GM23338 (cell line): ENCODE data around the gene FAM43A.

ENCODE experiments used
- CREB1 ChIP-seq: fragments of 250-450 bp; sonication (Bioruptor Pico); IDR thresholded peaks from 2 replicates; pipeline ENCODE4 v1.5.0; 2020; ENCODE audit warnings: low read depth, mild to moderate bottlenecking, moderate library complexity
- POLR2AphosphoS5 ChIP-seq: IDR thresholded peaks from 2 replicates; pipeline ENCODE4 v1.6.1; 2016; ENCODE audit warnings: antibody characterized with exemption, low read depth
- TF ChIP-seq, protein P1 (sequence below), 2 experiments: fragments of 200-600 bp in 1 of 2; sonication (generic) in 1 of 2; conservative IDR thresholded peaks; 2 replicates each; pipeline versions ENCODE4 v1.5.1 to v1.6.1; 2016 to 2017; ENCODE audit warnings: antibody characterized with exemption in 2 of 2, low read depth in 2 of 2, mild to moderate bottlenecking in 2 of 2, moderate library complexity in 1 of 2
- TF ChIP-seq, protein P2 (sequence below): IDR thresholded peaks from one replicate; pipeline ENCODE4 v1.6.1; 2018; ENCODE audit warnings: antibody characterized with exemption; ENCODE audit not compliant: unreplicated experiment

DNA sequence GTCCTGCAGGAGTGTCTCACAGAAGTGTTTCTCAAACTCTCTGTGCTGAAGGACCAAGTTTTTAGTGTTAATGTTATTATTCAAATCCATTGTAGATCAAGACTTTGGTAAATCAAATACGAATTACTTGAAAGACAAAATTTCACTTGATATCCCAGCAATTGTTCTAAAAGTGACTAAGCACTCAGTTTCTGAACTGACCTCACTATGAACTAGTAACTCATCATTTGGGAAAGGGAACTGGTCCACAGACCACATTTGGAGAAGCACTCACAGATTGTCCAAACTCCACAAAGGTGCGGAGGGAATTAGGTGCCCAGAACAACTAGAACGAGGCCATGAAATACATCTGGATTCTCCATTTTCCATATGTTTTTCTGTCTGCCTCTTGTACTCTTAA, 25.6 kb downstream of the FAM43A start:
- TF ChIP-seq, protein P1, sequence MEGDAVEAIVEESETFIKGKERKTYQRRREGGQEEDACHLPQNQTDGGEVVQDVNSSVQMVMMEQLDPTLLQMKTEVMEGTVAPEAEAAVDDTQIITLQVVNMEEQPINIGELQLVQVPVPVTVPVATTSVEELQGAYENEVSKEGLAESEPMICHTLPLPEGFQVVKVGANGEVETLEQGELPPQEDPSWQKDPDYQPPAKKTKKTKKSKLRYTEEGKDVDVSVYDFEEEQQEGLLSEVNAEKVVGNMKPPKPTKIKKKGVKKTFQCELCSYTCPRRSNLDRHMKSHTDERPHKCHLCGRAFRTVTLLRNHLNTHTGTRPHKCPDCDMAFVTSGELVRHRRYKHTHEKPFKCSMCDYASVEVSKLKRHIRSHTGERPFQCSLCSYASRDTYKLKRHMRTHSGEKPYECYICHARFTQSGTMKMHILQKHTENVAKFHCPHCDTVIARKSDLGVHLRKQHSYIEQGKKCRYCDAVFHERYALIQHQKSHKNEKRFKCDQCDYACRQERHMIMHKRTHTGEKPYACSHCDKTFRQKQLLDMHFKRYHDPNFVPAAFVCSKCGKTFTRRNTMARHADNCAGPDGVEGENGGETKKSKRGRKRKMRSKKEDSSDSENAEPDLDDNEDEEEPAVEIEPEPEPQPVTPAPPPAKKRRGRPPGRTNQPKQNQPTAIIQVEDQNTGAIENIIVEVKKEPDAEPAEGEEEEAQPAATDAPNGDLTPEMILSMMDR (conservative IDR thresholded peaks at IDR 0.05; ENCODE audit: low read depth in 2 of 2) = no peak
- TF ChIP-seq CREB1 (CRISPR knock-in tag) (no peak), POLR2AphosphoS5 (no peak)
- TF ChIP-seq, protein P2, sequence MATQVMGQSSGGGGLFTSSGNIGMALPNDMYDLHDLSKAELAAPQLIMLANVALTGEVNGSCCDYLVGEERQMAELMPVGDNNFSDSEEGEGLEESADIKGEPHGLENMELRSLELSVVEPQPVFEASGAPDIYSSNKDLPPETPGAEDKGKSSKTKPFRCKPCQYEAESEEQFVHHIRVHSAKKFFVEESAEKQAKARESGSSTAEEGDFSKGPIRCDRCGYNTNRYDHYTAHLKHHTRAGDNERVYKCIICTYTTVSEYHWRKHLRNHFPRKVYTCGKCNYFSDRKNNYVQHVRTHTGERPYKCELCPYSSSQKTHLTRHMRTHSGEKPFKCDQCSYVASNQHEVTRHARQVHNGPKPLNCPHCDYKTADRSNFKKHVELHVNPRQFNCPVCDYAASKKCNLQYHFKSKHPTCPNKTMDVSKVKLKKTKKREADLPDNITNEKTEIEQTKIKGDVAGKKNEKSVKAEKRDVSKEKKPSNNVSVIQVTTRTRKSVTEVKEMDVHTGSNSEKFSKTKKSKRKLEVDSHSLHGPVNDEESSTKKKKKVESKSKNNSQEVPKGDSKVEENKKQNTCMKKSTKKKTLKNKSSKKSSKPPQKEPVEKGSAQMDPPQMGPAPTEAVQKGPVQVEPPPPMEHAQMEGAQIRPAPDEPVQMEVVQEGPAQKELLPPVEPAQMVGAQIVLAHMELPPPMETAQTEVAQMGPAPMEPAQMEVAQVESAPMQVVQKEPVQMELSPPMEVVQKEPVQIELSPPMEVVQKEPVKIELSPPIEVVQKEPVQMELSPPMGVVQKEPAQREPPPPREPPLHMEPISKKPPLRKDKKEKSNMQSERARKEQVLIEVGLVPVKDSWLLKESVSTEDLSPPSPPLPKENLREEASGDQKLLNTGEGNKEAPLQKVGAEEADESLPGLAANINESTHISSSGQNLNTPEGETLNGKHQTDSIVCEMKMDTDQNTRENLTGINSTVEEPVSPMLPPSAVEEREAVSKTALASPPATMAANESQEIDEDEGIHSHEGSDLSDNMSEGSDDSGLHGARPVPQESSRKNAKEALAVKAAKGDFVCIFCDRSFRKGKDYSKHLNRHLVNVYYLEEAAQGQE = no peak
